Epithelial cell of esophagus (primary cell): ENCODE results near the gene ZC3H6.
A peak's percentile ranks its signal among the peaks of the same experiment; 100 is the strongest.

Experiments used
- DNase-seq: peaks from one replicate; pipeline ENCODE4 v3.0.0; 2010; ENCODE audit warnings: low read depth
- H3K4me3 ChIP-seq: 2 replicates; pipeline ENCODE4 v1.5.1; 2011; ENCODE audit warnings: mild to moderate bottlenecking, low read length, control low read depth
- TF ChIP-seq, protein P1 (sequence below): IDR thresholded peaks from 2 replicates; pipeline ENCODE4 v1.5.1; 2011; ENCODE audit warnings: low read depth, mild to moderate bottlenecking, low read length, control low read depth, inconsistent platforms; ENCODE audit not compliant: insufficient read depth; ENCODE audit errors: missing control alignments

The ZC3H6 gene

GRCh38 chr2:112332123-112332696, 56.8 kb downstream of the ZC3H6 start:
- TF ChIP-seq, protein P1, sequence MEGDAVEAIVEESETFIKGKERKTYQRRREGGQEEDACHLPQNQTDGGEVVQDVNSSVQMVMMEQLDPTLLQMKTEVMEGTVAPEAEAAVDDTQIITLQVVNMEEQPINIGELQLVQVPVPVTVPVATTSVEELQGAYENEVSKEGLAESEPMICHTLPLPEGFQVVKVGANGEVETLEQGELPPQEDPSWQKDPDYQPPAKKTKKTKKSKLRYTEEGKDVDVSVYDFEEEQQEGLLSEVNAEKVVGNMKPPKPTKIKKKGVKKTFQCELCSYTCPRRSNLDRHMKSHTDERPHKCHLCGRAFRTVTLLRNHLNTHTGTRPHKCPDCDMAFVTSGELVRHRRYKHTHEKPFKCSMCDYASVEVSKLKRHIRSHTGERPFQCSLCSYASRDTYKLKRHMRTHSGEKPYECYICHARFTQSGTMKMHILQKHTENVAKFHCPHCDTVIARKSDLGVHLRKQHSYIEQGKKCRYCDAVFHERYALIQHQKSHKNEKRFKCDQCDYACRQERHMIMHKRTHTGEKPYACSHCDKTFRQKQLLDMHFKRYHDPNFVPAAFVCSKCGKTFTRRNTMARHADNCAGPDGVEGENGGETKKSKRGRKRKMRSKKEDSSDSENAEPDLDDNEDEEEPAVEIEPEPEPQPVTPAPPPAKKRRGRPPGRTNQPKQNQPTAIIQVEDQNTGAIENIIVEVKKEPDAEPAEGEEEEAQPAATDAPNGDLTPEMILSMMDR = no peak
- H3K4me3 ChIP-seq = no peak overlapping the region
- DNase-seq = no peak

- TF ChIP-seq, protein P1 = no peak
- no peak overlapping the region for H3K4me3 ChIP-seq
- DNase-seq = no peak
These were observed 60.2 kb downstream of the ZC3H6 start for GRCh38 chr2:112335600-112335999.

DNA sequence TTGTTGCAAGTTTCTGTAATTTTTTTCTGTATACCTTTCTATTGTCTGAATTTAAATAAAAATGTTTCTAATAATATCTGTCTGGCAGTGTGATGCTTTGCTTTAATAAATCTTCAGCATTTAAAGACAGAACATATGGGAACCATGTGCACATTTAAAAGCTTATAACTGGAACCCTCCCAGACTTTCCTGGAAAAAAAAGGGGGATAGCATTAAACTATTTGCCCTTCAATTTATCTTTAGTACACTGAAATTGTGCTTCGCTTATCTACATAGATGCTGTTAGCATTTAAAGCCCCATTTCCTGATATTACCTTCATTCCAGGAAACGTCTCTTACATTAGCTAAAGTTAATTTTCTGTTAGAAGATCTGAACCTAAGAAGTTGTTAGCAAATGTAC, 64.6 kb downstream of the ZC3H6 start:
- DNase-seq = no peak
- no peak overlapping the region for H3K4me3 ChIP-seq
- TF ChIP-seq, protein P1 = no peak

DNA sequence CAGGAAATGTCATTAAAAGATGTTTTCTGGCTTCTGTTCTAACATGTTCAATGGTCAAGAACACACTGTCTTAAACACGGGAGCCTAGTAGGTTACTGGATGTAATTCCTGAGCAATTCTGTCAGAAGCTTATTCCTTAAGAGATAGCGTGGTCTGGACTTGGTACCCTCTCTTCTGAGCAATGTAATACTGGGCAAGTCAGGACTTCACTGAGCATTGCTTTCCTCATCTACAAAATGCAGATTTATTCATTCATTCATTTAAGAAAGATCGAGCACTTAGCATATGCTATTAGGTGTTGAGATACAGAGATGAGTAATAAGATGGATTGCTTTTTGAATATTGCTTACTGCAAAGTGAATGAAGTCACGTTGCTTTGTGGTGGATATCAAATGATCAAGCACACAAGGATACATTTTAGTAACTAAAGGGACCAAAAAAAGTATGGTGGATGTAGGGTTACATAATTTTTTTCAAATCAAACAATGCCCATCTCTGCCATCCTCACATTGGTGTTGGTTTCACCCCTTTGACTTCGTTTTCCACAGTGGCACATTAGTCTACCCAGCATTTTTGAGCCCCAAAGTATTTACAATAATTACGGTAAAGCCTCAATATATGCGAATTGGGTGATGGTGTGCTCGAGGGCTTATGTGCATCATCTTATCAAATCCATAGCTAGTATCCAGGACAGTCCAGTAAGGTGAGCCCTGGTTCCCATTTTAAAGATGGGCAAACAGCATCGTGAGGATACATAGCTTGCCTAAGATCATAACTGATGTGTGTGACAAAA, 65.3 kb downstream of the ZC3H6 start:
- DNase-seq = peak; percentile 81
- no peak overlapping the region for H3K4me3 ChIP-seq
- TF ChIP-seq, protein P1 = no peak

DNA sequence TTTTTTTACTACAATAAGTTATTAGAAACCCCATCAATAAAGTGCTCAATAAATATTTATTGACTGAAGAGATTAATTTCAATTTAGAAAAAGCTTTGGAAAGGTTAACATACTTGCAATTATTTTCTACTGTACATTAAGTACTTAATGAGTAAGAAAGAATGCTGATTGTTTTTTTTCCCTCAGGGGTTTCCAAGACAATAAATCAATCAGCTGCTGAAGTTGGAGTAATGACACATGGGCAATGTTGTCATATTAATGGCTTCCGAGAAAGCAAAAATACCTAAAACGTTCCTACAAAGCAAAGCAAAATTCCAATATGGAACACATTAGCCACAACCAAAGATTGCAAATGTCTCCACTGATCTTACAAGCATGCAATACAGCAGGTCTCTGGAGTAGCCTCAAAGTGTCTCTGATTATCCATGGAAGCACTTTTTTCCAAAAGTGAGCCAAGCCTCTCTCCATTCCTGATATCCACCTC, 66.7 kb downstream of the ZC3H6 start:
- TF ChIP-seq, protein P1 = no peak
- DNase-seq = peak; percentile 57
- H3K4me3 ChIP-seq = no peak overlapping the region

DNA sequence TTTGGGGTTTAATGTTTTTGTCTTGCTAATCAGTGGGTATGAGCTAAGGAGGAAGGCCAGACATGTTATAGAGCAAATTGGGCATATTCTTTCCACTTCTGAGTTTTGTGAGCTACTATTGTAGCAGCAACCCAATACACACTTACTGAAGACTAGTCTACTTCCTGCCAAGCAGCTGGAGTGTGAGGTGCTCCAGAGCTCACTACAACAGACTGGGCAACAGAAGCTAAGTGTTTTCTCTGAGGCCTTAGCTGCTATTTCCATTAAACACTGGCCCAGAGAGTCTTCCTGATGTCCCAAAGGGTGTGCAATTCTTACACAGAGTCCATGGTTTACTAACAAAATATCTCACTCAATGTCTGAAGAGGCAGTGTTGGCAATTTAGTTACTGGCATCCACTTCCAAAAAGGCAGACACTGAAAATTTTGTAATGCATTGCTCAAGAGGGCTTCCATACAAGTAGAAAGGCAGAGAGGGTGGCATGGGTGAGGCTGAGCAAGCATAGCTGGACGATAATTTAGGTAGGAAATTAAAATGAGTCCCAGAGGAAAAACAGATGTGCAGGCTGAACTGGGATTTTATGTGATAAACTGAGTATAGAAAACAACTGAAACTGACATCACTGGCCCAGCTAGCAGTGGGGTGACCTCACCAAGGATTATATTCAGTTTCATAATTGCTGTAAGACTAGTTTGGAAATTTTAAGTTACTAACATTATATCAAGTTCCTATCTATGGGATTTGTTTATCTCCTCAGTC, 68.6 kb downstream of the ZC3H6 start:
- peak; percentile 15 for DNase-seq
- no peak overlapping the region for H3K4me3 ChIP-seq
- TF ChIP-seq, protein P1 = no peak
